Stimulated activated CD8-positive, alpha-beta memory T cell treated with anti-CD3 and anti-CD28 coated beads, Interleukin-7, amount 100 ng/mL, for 1 hour (primary cell): ENCODE data around the gene CASD1.

ENCODE experiments used
- DNase-seq, 2 donors: peaks; one replicate each; pipeline ENCODE4 v3.0.0-alpha.2; 2020; ENCODE audit warnings: low read depth in 2 of 2

Gene CASD1

DNA sequence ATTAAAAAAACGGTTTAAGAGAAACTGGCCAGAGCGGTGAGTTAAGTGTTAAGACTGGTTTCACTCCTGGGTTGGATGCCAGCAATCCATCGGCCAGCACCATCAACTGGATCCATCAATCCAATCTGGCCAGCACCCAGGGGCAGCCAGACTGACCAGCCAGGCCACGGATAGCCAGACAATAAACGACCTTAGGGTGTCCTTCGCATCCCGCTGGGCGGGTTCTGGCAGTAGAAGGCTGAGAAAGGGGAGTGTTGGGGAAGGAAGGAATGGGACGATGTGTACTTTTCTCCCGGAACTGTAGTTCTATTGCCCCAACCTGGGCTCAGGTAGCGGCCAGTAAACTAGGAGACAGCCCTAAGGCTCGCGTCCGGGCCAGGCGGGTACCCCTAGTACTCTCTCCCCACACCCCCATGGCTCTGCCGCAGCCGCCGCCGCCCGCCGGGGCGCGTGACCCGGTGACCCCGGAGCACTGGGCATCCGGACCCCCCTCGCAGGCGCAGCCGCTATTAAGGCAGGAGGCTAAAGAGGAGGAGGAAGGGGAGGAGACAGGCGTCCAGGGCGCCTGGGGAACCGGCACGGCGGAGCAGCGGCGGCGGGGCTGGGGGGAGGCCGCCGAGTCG is at the start of gene CASD1:
TSS of gene CASD1 (plus strand) at position 546 of the 623 bp plus-strand sequence. CDS start 276 bp downstream, outside the sequence.
- DNase-seq: peak; percentile 36 to 40

GRCh38 chr7:94466516-94466915 is 43.1 kb upstream of the CASD1 start:
- no peak for DNase-seq

- no peak for DNase-seq
Observed at GRCh38 chr7:94471604-94472003, 38.0 kb upstream of the CASD1 start.

GRCh38 chr7:94472608-94473007 is 37.0 kb upstream of the CASD1 start:
- no peak for DNase-seq

DNA sequence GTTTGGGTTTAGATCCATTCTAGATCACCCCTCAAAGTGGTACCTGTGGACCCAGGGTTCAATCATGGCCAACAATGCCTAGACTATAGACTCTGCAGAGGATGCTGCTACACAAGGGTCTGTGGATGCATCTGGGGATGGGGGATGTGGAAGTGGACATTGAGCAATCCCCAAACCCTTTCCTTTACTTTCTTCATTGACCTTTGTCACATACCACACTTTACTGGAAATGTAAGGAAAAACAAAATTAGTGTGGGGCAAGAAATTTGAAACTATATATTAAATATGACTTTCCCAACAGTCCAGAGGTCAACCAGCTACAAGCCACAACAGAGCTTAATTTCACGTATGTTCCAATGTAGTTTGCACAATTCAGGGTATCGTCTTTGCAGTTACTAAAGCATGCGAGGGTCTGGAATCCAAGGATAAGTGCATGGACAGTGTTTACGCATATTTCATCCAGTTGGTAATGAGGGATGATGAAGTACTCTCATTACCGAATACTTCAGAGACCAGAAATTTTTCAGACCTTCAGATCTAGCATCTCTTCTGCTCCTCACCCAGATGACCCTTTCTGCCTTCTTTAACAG is 33.3 kb upstream of the CASD1 start:
- DNase-seq: no peak

- DNase-seq: no peak
Observed at GRCh38 chr7:94477878-94478277, 31.7 kb upstream of the CASD1 start.

- no peak for DNase-seq
Observed at GRCh38 chr7:94478648-94479214, 30.9 kb upstream of the CASD1 start.

DNA sequence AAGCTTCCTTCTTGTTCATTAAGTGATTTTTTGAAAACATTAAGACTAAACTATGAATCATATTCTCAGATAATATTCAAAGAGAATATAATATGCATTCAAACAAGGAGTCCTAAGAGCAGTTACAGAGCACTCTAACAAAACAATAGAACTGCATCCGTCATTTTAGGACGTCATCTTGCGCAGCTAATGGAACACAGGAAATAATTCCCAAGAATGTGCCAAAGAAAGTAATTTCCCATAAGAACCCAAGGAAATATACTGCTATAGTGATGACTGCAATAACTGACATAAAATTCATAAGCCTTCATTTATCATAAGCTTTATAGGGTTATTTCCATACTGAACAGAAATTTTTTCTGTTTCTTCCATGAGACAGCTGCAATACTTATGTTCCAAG is 28.3 kb upstream of the CASD1 start:
- DNase-seq: no peak

GRCh38 chr7:94482796-94483195 is 26.8 kb upstream of the CASD1 start:
- no peak for DNase-seq

DNA sequence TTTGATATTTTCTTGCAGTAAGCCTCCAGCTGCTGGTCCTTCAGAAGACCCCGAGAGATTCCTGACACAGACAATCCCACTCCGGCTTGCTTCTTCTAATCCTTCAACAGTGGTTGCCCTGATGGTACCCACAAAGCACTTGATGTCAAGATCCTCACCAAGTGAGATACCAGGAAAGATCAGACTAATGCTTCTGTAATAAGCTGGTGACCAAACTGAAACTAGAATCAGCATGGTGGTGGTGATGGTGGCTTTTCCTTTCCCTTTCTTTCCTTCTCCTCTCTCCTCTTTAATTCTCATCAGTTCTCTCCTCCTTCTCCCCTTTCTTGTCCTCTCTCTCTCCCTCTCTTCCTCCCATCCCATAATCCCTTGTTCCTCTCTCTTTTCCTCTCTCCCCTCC is 25.8 kb upstream of the CASD1 start:
- DNase-seq: no peak

DNA sequence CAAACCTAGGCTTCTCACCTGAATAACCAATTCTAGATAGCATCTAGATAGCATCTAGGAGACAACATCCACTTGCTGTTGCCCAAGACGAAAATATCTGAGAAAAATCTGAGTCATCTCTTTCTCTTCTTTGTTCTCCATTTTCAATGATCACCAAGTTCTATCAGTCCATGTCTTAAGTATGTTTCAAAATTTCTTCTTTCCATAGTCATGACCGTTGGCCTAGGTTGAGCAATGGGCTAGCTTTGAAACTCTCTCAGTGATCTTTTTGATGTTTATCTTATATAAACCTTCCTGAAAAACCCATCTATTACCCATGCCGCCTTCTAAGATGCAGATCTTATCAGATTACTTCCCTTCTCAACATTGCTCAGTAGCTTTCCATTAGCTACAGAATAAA is 23.4 kb upstream of the CASD1 start:
- no peak for DNase-seq

GRCh38 chr7:94491410-94491809 is 18.2 kb upstream of the CASD1 start:
- no peak for DNase-seq

DNA sequence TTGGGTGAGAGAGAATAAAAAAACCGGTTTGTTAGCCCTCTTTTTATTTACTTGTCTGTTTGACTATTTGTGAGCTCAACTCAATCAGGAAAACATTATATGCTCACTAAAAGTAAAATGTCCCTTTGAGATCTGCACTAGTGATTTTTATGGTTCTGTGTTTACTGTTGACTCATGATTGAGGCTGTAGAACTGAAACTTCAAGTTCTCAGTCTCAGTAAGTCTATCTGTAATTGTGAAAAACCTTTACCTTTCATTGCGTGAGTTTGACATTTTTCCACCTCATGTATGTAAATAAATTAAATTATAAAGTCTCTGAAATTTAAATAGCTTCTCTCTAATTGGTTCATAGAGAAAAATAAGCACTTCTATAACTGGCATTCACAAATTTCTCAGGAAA is 17.0 kb upstream of the CASD1 start:
- DNase-seq: no peak

DNA sequence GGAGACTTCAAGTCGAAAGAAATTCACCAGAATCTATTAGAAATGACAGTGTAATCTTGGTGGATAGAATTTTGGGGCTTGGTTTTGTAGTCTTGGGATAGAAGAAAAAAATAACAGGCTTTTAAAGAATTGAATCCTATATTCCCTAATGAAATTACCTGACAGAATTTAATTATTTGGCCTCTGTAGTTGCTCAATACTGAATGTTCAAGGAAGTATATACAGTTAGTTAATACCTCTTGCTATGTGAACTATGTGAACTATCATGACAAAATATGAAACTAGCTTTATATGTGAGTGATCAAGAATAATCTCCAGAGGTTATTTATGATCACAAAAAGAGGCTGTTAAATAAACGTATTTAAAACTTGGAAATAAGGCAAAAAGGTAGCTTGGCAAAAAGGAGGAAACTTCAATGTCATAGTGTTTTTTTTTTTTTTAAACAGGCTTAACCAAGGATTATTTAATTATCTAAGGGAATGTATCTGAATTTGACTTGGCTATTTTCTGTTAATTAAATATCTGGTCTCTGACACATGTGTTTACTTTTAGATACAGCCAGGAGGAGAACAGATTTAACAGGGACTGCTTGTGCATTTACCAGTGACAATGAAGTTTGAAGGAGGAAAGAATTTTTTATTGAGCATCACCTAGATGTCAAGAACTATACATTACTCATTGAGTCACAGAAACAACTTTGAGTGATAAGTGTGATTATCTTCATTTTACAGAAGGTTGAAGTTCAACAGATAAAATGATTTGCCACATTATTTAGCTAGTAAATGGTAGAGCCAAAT is 11.5 kb upstream of the CASD1 start:
- DNase-seq: no peak

- DNase-seq: no peak
Observed at GRCh38 chr7:94498918-94499317, 10.7 kb upstream of the CASD1 start.

DNA sequence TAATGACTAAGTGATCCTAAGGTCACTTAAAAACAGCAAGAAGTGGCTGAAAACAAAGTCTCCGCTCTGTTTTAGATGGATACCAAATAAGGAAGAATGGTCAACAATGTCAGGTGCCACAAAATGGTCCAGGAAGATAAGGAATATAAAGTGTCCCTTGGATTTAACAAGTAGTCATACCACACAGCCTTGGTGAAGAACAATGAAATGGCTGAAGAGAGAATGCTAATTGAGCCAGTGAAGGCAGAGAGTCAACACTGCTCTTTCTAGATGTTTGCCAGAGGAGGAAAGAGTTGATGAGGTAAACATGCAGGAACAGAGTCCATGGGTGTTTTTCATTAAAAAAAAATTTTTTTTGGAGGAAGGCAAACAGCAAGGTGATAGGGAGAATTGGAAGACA is 2.1 kb upstream of the CASD1 start:
- DNase-seq: no peak

DNA sequence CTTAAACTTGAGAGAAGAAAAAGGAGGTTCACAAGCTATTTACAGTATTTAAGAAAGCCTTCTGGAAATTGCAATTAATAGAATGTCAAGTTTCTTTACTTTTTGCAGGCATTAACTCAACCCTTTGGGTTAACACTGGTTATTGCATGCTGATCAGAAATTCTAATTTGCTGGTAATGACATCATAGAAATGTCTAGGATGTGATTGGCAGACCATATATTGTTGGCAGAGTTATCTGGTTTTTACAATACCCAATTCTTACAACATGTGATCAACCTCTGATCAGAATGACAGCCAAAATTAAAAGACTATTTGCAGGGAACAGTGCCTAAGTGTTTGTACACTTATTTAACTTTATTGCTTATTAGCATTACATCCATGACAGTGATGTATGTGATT is 1.6 kb upstream of the CASD1 start:
- DNase-seq: no peak

- DNase-seq: peak in 1 of 2 donors; percentile 23
Observed at GRCh38 chr7:94509887-94510581, 425 bp downstream of the CASD1 start.

DNA sequence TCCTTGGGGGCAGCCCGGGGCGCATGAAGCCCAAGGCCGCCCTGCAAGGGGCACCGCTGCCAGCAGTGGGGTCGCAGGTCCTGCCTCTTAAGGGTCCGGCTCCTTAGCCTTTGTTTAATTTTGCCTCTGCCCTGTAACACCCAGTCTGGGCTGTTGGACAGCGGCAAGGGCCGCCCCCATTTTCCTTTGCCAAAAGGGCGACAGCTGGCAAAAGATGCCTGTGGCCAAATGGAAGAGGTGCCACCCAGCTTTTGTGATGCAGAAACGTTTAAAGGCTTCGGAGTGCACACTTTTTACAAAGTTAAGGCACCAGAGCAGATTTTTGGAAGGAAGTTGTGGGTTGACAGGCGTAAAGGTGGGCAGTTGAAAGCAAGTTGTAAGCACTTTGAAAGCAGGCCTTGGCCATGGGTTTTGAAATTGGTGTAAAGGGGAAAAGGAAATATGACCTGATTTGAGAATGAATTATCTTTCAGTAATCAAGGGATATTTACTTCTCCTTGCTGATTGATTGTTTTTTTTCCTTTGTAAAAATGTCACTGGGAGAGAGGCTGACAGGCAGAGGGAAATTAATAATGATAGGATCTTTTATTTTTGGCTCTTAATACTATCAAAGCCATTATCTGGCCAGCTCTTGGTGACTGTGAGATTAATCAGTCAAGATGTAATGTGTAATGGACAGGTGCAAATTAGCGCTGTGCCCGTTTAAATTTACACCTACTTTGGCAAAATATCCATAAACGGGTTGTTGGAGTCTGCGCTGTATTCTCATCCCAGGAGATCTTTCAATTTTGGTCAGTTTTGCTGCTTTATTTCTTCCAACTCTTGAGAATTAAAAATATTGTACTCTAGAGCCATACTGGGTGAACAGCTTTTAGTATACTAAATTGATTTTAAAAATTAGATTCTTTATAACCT is 1.2 kb downstream of the CASD1 start:
- no peak for DNase-seq

DNA sequence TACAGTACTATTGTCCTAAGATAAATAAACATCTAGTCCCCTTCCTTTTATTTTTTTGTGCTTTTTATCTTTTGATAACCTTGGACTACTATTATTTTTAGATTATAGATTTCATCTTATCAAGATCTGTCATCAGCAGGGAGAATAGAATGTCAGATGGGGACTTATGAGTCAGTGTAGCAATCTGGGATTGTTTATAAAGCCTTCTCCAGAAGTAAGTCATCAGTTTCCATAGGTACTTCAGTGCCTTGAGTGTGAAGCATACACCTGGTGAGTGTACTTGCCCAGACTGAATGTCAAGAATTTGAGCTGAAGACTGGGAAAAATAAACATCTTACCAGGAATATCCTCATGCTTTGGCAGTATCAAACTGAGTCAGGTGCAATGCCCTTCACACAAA is 2.1 kb downstream of the CASD1 start:
- DNase-seq: no peak
